Stimulated activated CD4-positive, alpha-beta T cell treated with anti-CD3 and anti-CD28 coated beads, Interleukin-4, amount 100 ng/mL, for 48 hours (primary cell): Measurements from ENCODE around the gene TEX264.

ENCODE experiments used
- DNase-seq, 2 donors: peaks; one replicate each; pipeline ENCODE4 v3.0.0-alpha.2; 2020; ENCODE audit warnings: low read depth in 2 of 2

The TEX264 gene

DNA sequence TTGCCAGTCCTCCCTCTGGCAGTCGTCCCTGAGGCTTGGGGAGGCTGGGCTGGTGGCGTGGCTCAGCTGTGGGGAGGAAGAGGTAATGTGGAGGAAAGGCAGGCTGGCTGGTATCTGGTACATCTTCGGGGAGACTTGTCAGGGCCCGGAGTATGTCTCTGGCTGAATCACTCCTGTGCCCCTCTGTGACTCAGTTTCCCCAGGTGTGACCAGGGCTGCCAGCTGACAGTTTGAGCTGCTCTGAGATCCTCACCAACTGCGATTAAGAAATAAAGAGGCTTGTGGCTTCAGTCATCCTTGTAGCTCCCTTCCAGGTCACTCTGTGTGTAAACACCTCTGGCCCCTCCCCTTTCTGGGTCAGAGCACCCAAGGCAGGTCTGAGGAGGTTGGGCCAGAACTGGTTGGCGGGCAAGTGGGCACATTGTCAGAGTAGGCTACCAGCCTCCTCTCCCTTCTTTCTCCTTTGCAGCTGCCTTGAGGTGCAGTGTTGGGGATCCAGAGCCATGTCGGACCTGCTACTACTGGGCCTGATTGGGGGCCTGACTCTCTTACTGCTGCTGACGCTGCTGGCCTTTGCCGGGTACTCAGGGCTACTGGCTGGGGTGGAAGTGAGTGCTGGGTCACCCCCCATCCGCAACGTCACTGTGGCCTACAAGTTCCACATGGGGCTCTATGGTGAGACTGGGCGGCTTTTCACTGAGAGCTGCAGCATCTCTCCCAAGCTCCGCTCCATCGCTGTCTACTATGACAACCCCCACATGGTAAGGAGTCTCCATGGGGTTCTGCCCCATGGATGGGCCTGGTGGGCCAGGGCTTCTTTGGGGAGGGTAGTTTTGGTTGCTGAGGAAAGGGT, 3.0 kb downstream of the TEX264 start:
- no peak for DNase-seq

- DNase-seq = no peak
Observed at GRCh38 chr3:51675201-51675611, 4.2 kb downstream of the TEX264 start.

DNA sequence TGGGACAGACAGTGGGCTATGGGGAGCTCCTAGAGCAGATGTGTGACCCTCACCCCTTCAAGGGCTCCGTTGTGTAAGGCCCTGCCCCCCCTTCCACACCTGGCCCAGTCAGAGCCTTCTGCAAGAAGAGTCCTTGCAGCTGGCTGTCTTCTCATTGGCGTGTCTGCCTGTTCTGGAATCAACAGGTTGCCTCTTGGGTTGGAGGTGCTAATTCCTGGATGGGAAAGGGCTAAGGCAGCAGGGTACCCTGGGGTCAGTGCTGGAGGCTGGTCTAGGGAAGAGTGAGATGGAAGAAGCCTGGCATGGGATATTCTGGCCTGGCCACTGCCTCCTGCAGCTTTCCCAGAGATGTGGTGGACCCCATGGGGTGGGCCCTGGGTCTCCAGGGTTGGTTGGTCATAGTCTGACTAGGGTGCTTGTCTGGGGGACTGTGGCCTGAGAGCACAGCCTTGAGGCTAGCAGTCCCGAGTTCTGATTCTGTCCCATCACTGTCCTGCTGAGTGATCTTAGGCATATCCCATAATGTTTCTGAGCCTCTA, 5.1 kb downstream of the TEX264 start:
- no peak for DNase-seq

- DNase-seq = no peak
Observed at GRCh38 chr3:51677358-51677757, 6.3 kb downstream of the TEX264 start.

- no peak for DNase-seq
Observed at GRCh38 chr3:51678186-51678585, 7.1 kb downstream of the TEX264 start.

GRCh38 chr3:51678641-51679040, 7.6 kb downstream of the TEX264 start:
- DNase-seq = no peak

DNA sequence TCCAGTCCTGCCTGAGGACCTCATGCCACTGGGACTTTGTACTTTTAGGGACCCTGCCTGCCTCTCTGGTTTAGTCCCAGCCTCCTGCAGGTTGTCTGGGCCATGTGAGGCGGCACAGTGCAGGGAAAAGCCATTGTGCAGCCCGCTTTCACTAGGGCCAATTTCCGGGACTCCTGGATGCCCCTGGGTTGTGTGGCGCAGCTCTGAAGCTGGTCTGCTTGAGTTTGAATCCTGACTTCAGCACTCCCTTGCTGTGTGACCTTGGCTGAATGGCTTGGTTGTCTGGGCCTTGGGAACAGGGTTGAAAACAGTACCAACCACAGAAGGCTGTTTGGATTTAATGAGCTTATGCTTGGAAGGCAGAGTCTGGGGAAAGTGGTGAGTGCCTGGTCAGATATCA, 8.3 kb downstream of the TEX264 start:
- DNase-seq = no peak

DNA sequence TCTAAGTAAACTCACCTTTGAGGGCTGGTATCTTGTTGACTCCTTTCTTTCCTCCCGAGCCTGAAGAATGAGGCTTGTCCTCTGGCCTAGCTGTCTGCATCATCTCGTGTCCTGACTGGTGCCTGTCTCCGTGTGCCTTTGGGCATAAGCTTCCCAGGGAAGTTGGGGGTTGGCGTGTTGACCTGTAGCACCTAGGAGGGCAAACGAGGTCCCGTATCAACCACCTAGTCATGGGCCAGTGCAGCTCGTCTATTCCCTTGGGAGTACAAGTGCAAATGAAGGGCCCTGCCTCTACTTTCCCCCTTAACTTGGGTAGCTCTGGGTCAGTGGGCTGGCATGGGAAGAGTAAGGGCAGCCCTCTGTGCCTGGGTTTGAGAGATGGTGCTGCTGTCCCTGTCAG, 8.7 kb downstream of the TEX264 start:
- no peak for DNase-seq

DNA sequence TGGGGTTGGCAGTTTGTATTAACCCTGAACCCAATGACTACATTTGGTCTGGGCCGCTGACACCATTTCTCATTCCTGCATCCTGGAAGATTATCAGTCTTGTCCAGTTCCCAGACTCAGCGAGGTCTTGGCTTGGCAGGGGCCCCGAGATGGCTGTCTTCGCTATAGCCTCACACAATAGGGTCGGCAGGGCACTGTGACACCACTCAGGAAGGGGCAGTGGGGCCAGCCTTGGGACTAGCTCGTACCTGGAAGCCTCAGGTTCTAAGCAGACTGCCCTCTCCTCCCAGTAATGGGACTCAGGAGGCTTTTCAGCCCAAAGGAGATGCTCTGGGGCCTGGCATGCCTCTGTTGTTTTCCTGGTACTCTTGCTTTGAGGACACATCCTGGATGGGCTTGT, 9.1 kb downstream of the TEX264 start:
- no peak for DNase-seq

GRCh38 chr3:51680663-51681230, 9.7 kb downstream of the TEX264 start:
- DNase-seq = no peak

DNA sequence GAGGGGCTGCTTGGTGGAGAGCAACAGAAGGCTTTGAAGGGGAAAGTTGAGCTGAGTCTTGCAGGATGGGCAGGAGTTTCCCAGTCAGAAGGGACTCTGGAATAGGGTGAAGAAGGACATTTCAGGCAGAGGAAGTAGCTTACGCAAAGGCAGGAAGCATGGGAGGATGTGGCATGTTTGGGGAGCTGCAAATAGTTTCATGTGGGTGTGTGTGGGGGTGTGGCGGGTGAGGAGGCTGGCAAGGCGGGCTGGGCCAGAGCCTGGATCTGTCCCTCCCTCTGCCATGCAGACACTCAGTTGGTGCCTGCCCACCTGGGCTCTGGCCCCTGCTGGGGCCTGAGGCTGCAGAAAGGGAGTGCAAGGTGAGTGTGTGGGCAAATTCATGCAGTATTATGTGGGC, 10.4 kb downstream of the TEX264 start:
- DNase-seq = no peak

DNA sequence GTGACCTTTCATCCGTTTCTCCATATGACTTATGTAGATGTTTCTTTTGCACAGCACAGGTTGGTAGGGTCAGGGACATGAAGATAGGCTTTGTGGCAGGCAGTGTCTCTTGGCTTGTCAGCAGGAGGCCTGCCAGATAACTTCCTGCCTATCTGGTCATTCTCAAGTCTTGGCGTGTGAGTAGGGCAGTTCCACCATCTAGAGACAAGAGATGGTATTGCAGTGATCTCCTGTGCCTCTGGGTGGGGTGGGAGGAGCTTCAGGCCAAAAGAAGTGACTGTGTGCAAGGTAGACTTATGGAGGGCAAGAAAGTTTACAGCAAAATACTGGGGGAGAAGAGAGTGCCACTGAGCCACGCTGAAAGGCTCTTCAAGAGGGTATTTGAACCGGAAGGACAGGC, 11.0 kb downstream of the TEX264 start:
- DNase-seq = peak in 1 of 2 donors; percentile 64

DNA sequence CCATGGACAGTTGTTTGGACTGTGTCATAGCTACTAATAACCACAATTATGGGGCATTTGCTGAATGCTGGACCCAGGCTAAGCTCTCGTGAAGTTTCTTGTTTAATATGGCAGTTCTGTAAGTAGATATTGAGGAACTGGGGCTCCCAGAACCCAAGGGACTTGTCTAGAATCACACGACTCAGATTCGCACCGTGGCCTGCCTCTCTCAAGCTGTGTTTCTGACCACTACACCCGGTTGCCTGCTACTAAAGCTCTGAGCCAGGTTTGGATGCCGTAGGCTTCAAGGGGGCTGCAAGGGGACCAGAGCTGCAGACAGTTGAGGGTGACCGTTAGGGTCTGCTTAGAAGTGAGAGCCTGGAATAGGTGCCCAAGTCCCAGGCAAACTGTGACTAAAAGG, 11.5 kb downstream of the TEX264 start:
- no peak for DNase-seq

DNA sequence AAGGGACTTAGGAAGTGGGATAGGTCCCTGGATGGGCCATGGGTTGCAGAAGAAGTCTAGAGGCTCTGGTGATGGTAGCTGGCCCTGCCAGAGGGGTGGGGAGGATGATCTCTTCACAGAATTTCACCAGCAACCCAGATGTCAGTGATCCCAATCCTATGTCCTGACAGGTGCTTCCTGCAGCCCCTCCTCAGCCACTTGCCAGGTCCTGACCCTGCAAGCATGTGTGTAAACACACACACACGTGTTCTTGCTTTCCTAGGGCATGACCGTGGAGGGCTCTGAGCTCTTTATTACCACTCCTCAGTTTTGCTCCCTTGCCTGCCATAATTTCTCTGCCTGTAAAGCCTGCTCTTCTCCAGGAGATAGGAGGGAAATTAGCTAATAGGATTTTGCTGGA, 12.5 kb downstream of the TEX264 start:
- no peak for DNase-seq

- DNase-seq = no peak
Observed at GRCh38 chr3:51684971-51685751, 14.1 kb downstream of the TEX264 start.

DNA sequence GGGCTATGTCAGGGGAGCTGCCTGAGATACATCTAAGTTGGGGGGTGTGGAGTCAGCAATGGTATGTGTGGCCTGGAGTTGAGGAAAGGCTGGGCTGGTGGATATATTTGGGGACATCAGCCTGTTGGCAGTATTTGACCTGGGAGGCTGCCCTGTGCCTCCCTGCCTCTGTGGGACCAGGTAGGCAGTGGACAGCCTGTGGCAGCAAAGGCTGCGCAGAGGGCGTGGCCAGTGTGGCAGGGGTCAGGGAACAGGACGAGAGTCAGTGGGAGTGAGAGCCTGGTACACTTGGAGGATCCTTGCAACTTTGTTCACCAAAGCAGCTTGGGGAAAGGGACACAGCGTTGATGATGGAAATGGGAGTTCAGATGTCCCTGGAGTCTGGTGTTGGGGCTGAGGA, 15.0 kb downstream of the TEX264 start:
- no peak for DNase-seq

DNA sequence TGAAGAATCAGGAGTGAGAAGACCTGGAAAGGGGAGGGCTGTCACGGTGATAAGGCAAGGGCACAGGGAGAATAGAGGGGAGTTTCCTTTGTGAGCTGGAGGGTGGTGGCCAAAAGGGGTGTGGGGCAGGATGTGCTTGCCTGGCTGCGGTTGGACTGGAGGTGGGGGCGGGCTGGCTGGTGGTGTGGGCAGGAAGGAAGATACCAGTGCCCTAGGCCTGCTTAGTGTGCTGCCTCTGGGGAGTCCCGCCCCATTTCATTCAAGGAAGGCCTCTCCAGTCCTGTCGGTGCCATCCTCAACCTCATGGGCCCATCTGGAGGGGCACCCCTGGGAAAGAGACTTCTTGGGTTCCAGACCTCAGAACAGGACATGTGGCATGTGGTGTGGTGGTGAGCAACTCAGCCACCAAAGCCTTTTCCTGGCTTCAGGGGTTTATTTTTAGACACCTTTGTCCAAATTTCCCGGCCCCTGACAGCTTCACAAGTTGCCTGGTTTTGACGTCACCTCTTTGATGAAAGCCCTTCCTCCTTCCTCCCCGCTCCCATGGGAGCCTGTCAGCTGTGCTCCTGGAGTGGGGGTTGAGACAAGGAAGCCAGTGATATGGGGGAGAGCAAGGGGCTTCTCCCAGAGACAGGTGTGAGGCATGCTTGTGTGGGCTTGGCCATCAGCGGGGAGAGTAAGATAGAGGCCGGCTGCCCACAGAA, 15.6 kb downstream of the TEX264 start:
- peak; percentile 59 to 76 for DNase-seq

DNA sequence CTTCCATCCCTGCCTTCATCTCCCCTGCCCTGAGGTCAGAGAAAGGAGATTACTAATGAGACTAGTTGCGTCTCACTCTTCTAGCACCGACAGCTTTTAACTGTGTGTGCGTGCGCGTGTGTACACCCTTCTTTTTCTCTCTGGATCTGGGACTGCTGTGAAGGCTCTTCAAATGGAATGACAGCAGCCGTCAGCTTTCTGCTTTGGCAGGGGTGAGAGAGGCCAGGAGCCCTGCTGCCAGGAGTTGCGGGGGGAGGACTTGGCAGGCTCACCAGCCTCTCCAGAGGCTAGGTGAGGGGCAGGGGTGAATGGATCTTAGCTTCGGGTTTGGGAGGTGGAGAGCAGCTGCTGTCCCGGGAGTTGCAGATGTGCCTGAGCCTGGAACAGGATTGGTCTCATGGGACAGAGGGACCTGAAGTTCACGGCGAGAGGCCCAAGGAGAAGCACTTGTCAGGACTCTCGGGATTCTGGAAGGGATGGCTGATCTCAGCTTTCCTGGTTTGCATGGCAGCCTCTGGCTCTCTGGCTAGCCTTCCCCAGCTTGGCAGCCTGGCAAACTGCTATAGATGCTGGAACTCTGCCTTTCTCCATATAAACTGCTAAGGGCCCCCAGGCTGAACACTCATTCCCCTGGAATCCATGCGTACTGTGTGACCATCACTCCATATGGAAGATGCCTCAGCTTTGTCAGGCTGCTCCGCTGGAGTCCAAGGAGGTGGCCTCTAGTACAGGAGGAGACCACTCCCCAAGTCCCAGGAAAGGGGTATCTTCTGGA, 16.6 kb downstream of the TEX264 start:
- DNase-seq = no peak

GRCh38 chr3:51688206-51688600, 17.2 kb downstream of the TEX264 start:
- DNase-seq = no peak

DNA sequence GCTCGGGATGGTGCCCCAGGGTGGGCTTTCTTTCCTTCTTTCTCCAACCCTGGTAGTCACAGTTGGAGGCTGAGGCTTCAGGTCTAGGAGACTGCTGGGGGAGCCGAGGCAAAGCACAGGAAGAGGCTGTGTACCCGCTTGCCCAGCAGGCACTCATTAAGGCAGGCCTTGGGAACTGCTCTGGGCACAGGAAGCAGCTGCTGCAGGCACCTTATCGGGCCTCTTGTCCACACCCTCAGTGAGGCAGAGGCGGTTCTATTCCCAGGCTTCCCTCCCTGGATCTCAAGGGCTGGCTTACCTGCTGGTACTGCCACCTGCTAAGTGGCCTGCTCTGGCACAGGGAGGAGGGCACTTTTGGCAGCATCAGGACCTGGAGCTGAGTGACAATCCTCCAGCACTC, 20.0 kb downstream of the TEX264 start:
- DNase-seq = no peak

- DNase-seq = no peak
Observed at GRCh38 chr3:51691949-51692348, 20.9 kb downstream of the TEX264 start.
